ENCODE measurements around the gene TRIM66.
A peak's percentile ranks its signal among the peaks of the same experiment; 100 is the strongest.

The TRIM66 gene

DNA sequence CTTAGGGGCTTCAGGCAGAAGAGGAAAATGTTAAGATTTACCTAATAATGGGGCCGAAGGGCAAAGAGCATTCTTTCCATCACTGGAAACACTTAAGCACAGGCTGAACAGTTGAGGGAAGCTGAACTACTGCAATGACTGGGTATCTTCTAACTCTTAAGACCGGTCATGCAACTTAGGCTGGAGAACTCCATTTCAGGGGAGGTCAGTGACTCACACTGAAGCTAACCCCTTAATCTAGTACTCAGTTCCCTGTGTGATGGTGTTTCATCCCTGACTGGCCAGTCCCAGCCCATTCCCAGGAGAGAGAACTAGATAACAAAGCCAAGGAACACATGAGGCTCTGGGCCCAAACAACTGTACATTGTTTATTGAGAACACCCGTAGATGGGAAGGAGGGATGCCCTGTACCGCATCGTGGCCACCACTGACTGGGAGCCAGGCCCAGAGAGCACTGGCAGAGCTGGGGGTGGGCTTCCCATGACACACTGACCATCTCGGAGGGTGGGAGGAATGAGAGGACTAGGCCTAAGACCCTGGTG lies 10.6 kb upstream of the TRIM66 start:
- H3K4me3 ChIP-seq (ENCODE audit: low read length): no peak overlapping the region
- DNase-seq (ENCODE audit: low read depth): peak; percentile 48
- TF ChIP-seq, protein P1, sequence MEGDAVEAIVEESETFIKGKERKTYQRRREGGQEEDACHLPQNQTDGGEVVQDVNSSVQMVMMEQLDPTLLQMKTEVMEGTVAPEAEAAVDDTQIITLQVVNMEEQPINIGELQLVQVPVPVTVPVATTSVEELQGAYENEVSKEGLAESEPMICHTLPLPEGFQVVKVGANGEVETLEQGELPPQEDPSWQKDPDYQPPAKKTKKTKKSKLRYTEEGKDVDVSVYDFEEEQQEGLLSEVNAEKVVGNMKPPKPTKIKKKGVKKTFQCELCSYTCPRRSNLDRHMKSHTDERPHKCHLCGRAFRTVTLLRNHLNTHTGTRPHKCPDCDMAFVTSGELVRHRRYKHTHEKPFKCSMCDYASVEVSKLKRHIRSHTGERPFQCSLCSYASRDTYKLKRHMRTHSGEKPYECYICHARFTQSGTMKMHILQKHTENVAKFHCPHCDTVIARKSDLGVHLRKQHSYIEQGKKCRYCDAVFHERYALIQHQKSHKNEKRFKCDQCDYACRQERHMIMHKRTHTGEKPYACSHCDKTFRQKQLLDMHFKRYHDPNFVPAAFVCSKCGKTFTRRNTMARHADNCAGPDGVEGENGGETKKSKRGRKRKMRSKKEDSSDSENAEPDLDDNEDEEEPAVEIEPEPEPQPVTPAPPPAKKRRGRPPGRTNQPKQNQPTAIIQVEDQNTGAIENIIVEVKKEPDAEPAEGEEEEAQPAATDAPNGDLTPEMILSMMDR (IDR thresholded peaks at IDR 0.05; ENCODE audit: insufficient read depth, low read depth, low read length, missing control alignments): no peak

DNA sequence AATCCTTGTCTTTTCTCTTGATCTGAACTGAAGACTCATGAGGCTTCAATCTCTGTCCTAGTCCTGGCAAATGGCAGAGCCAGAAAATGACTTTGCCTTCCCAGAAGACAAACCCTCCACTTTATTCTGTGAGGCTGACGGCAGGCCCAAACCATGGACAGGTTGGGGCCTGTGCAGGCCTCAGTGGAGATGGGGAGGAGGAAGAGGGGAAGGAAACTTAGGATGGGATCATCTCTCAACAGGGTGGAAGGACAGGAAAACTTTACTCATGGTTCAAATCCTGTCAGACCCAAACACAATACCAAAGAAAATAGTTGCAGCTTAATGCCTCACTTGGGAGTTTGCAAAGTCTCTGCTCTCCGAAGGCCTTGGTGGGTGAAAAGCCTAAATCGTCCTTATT lies 10.0 kb upstream of the TRIM66 start:
- DNase-seq (ENCODE audit: low read depth): peak; percentile 40
- TF ChIP-seq, protein P1 (IDR thresholded peaks at IDR 0.05; ENCODE audit: insufficient read depth, low read depth, low read length, missing control alignments): no peak
- H3K4me3 ChIP-seq (ENCODE audit: low read length): no peak overlapping the region

DNA sequence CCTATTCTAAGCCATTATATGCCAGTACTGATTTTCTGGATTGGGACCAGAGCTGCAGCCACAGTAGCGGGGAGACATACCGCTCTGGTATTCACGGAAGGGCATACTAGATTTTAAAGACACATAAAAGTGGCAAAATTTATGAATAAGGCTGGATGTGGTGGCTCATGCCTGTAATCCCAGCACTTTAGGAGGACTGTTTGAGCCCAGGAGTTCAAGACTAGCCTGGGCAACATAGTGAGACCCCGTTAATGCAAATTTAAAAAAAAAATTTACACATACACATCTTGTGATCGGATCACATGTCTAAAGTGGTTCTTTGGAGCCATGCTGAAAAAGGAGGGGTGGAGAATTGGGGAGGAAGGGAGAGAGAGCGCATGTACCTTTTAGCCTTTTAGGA lies 9.1 kb upstream of the TRIM66 start:
- no peak for DNase-seq (ENCODE audit: low read depth)
- H3K4me3 ChIP-seq (ENCODE audit: low read length): no peak overlapping the region
- TF ChIP-seq, protein P1 (IDR thresholded peaks at IDR 0.05; ENCODE audit: insufficient read depth, low read depth, low read length, missing control alignments): no peak

- TF ChIP-seq, protein P1 (IDR thresholded peaks at IDR 0.05; ENCODE audit: insufficient read depth, low read depth, low read length, missing control alignments): no peak
- no peak overlapping the region for H3K4me3 ChIP-seq (ENCODE audit: low read length)
- no peak for DNase-seq (ENCODE audit: low read depth)
Measured at GRCh38 chr11:8690374-8691342, 8.2 kb upstream of the TRIM66 start.

DNA sequence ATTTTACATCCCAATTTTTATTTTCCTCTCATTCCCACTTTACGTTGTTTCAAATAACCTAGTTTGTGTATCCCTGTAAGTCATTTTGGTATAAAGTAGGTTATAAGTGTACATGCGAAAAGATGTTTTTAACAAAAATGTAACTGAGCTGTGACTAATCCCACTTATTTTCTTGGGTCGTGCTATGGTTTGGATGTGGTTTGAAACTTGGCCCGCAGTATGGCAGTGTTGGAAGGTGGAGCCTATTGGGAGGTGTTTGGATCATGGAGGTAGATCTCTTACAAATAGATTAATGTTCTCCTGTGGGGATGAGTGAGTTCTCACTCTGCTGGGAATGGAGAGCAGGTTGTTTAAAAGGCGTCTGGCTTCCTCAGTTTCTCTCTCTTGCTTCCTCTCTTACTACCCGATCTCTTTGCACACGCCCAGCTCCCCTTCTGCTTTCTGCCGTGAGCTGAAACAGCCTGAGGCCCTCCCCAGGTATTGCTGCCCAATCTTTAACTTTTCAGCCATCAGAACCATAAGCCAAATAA lies 7.3 kb upstream of the TRIM66 start:
- H3K4me3 ChIP-seq (ENCODE audit: low read length): peak overlapping the region; percentile 73
- TF ChIP-seq, protein P1 (IDR thresholded peaks at IDR 0.05; ENCODE audit: insufficient read depth, low read depth, low read length, missing control alignments): no peak
- DNase-seq (ENCODE audit: low read depth): no peak

GRCh38 chr11:8688414-8689362 lies 6.2 kb upstream of the TRIM66 start:
- TF ChIP-seq, protein P1 (IDR thresholded peaks at IDR 0.05; ENCODE audit: insufficient read depth, low read depth, low read length, missing control alignments): no peak
- H3K4me3 ChIP-seq (ENCODE audit: low read length): peak overlapping the region; percentile 73
- DNase-seq (ENCODE audit: low read depth): peak; percentile 94

Measured in epithelial cell of esophagus (primary cell).